ENCODE results near the gene MCRS1.
"Not testable (repeated sequence)": the region's sequence is repeated elsewhere in the genome, so short reads cannot be mapped to it uniquely, and the experiment has no call there.

Gene MCRS1, protein sequence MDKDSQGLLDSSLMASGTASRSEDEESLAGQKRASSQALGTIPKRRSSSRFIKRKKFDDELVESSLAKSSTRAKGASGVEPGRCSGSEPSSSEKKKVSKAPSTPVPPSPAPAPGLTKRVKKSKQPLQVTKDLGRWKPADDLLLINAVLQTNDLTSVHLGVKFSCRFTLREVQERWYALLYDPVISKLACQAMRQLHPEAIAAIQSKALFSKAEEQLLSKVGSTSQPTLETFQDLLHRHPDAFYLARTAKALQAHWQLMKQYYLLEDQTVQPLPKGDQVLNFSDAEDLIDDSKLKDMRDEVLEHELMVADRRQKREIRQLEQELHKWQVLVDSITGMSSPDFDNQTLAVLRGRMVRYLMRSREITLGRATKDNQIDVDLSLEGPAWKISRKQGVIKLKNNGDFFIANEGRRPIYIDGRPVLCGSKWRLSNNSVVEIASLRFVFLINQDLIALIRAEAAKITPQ

DNA sequence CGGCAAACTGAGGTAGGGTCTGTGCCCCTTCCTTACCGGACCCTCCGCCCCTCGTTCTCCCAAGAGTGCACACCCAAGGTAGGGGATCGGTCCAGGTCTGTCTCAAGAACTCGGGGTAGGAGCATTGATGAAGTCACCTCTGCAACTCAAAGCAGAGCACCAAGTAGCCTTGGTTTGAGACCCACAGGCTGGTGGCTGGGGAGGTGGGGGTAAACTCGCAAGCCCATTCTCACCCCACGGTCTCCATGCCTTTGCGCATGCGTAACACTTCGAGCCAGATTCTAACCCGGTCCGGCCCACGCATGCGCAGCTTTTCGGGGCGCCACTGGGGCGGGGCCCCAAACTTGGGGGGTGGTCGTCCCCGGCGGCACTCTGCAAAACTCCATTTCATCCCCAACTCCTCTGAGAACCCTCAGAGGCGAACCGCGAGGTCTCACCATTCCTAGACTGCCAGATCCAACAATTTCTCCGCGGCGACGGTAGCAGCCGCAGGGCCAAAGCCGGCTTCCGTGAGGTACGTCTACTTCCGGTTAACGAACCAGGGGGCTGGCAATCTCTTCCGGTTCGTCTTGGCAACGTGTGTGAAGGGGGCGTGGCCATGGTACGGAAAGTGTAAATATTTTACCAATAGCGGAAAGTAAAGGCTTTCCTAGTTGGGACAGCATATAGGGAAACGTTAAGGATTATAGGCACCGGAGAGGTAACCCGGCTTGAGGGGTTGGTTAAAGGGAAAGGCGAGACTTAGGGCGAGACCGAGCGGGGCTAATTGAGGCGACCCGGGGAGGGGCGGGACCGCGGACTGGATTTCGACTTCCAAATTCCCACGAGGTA, at the start of gene MCRS1:
Gene MCRS1 (minus strand): TSS at position 532 of the 831 bp plus-strand sequence. CDS start 1,411 bp downstream, outside the sequence.
- peak; percentile 98 for DNase-seq (ENCODE audit: low spot score)
- POLR2A ChIA-PET (ENCODE audit: low non-redundant PET), result interaction anchor here (0.7 to 1.0 kb wide), 3 partner anchors 15 to 174 kb away, joined by 3 to 4 read pairs (median 4); partner anchors contain the start of gene TMBIM6
- no peak for TF ChIP-seq CTCF (conservative IDR thresholded peaks at IDR 0.05; ENCODE audit: low read depth)
- H3K27ac ChIP-seq, result peak within 1 kb of the TSS; percentile 87
- CTCF ChIA-PET, result interaction anchor here (0.6 to 1.7 kb wide), 3 partner anchors 12 to 977 kb away, joined by 3 to 4 read pairs (median 3); no protein-coding TSS in a partner anchor

DNA sequence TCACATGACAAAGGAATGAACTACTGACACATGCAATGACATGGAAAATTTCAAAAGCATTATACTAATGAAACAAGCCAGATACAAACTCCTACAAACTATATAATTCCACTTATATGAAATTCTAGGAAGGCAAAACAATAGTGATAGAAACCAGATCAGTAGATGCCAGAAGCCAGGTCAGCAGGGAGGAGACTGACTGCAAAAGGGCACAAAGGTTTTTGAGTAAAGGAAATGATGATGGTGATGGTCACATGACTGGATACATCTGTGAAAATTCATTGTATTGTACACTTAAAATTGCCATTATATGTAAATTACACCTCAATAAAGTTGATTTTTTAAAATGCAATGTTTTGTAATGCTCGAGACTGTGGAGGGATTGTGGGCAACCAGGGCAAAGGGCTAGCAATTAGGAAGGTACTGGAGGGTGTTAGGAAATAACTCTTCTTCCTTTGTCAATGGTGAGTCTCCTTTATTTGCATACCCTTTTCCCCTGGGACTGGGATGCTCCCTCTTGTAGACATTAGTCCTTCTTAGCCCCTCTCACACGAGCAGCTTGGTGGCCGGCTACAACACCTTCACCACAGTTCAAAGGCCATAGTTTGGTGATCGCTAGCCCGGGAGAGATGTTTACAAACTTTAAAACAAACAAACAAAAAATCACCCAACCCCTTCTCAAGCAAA, 48.7 kb upstream of the MCRS1 start:
- no peak for DNase-seq (ENCODE audit: low spot score)
- no peak for TF ChIP-seq CTCF (conservative IDR thresholded peaks at IDR 0.05; ENCODE audit: low read depth)
- POLR2A ChIA-PET (ENCODE audit: low non-redundant PET), result no interaction called here
- CTCF ChIA-PET, result no interaction called here
- H3K27ac ChIP-seq, result no peak overlapping the region

DNA sequence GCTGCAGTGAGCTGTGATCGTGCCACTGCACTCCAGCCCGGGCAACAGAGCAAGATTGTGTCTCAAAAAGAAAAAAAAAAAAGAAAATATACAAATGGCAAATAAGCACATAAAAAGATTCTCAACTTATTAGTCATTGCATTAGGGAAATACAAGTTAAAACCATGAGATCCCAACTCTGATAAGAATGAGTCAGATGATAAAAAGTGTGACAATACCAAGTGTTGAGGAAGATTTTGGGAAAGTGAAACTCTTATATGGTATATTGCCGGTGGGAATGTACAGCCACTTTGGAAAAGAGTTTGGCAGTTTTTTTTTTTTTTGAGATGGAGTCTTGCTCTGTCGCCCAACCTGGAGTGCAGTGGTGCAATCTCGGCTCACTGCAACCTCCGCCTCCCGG, 47.8 kb upstream of the MCRS1 start:
- ChIA-PET POLR2A (ENCODE audit: low non-redundant PET) (no interaction called here), CTCF (no interaction called here)
- H3K27ac ChIP-seq, result no peak overlapping the region
- DNase-seq (ENCODE audit: low spot score), result no peak
- TF ChIP-seq CTCF (conservative IDR thresholded peaks at IDR 0.05; ENCODE audit: low read depth), result no peak

DNA sequence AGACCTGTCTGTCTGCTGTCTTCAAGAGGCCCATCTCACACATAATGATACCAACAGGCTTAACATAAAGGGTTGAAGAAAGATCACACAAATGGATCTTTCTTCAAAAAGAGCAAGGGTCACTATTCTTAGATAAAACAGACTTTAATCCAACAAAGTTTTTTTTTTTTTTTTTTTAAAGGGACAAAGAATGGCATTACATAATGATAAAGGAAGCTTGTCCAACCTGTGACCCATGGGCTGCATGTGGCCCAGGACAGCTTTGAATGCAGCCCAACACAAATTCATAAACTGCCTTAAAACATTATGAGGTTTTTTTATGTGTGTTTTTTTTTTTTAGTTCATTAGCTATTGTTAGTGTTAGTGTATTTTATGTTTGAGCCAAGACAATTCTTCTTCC, 44.3 kb upstream of the MCRS1 start:
- POLR2A ChIA-PET (ENCODE audit: low non-redundant PET), result no interaction called here
- CTCF ChIA-PET, result interaction anchor here (0.6 to 1.1 kb wide), 3 partner anchors 23 to 290 kb away, joined by 3 read pairs; no protein-coding TSS in a partner anchor
- no peak for DNase-seq (ENCODE audit: low spot score)
- TF ChIP-seq CTCF (conservative IDR thresholded peaks at IDR 0.05; ENCODE audit: low read depth), result no peak
- H3K27ac ChIP-seq, result no peak overlapping the region

DNA sequence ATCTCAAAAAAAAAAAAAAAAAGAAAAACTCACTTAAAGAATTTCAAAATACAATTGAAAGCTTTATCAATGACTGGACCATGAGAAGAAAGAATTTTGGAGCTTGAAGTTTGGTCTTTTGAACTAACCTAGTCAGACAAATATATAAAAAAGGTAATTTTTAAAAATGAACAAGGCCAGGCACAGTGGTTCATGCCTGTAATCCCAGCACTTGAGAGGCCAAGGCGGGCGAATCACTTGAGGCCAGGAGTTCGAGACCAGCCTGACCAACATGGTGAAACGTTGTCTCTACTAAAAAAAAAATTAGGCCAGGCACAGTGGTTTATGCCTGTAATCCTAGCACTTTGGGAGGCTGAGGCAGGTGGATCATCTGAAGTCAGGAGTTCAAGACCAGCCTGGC, 42.8 kb upstream of the MCRS1 start:
- CTCF ChIA-PET, result interaction anchor here (0.6 kb wide), 2 partner anchors 209 to 265 kb away, joined by 8 to 9 read pairs; no protein-coding TSS in a partner anchor
- DNase-seq (ENCODE audit: low spot score); POLR2A ChIA-PET (ENCODE audit: low non-redundant PET); H3K27ac ChIP-seq: not testable (repeated sequence)

- DNase-seq (ENCODE audit: low spot score), result no peak
- no peak for TF ChIP-seq CTCF (conservative IDR thresholded peaks at IDR 0.05; ENCODE audit: low read depth)
- H3K27ac ChIP-seq, result no peak overlapping the region
- ChIA-PET CTCF (interaction anchor here (0.8 kb wide), 1 partner anchor 13 kb away, joined by 3 read pairs; the partner anchor contains the start of gene PRPF40B), POLR2A (ENCODE audit: low non-redundant PET) (interaction anchor here (0.7 kb wide), 1 partner anchor 29 kb away, joined by 3 read pairs; no protein-coding TSS in a partner anchor)
Observed at GRCh38 chr12:49609875-49610154, 41.9 kb upstream of the MCRS1 start.
